Pons (tissue), 1 donor: Measurements from ENCODE around the gene PARD6G.

Experiments used
- DNase-seq: peaks from one replicate; pipeline ENCODE4 v3.0.0-alpha.2; 2016; ENCODE audit warnings: low spot score

The PARD6G gene

DNA sequence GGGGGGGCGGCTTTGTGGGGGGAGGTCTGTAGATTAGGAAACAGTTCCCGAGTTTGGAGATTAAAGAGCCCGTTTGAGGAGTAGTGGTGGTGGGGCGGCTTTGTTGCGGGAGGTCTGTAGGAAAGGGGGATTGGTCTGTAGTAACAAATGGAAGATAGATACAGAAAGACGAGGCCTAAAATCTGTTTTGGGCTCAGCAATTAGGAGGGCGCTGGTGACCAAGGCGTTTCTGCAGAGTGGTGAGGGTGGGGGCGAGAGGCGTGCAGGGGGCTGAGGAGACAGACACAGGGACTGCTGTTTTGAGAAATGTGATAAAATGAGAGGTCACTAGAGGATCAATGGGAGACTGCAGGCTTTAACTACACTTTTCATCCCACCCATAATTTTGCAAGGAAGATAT is 139.9 kb downstream of the PARD6G start:
- no peak for DNase-seq
